HG03469 (cell line): Measurements from ENCODE around the gene CALR.
"Not testable (repeated sequence)": the region's sequence is repeated elsewhere in the genome, so short reads cannot be mapped to it uniquely, and the experiment has no call there.

Source experiments
- ATAC-seq: cut with Tn5 transposase; IDR thresholded peaks from one replicate; pipeline ENCODE4 v1.9.1; 2021; ENCODE audit warnings: mild to moderate bottlenecking, moderate library complexity, moderate number of reproducible peaks; ENCODE audit not compliant: unreplicated experiment

CALR gene

DNA sequence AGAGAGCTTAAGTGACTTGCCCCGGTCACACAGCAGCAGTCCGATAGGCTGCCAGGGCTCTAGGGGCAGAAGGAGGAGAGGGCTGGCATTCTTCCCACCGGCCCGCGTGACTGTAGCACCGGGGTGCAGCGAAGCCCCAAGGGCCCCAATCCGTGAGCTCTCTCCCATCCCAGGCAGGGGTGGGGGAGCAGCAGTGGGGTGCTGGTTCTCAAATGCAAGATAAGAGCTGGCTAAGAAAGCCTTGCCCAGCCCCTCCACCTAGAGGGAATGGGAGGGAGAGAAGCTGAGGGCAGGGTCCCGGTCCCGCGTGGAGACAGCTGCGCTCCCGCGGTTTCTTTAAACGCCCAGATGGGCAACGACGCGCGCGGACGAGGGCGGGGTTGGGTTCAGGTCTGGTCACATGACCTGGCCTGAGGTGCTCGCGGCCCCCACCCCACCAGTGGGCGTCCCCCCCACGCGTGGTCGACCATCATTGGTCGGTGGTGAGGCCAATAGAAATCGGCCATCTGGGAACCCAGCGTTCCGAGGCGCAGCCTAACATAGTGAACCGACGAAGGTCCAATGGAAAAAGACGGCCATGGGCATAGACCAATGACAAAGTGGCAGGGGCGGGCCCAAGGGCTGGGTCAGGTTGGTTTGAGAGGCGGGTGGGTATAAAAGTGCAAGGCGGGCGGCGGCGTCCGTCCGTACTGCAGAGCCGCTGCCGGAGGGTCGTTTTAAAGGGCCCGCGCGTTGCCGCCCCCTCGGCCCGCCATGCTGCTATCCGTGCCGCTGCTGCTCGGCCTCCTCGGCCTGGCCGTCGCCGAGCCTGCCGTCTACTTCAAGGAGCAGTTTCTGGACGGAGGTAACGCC, at the start of gene CALR:
TSS of gene CALR (plus strand) at position 683 of the 852 bp plus-strand sequence. CDS start at position 754, 71 bp downstream.
- peak; percentile 57 for ATAC-seq

DNA sequence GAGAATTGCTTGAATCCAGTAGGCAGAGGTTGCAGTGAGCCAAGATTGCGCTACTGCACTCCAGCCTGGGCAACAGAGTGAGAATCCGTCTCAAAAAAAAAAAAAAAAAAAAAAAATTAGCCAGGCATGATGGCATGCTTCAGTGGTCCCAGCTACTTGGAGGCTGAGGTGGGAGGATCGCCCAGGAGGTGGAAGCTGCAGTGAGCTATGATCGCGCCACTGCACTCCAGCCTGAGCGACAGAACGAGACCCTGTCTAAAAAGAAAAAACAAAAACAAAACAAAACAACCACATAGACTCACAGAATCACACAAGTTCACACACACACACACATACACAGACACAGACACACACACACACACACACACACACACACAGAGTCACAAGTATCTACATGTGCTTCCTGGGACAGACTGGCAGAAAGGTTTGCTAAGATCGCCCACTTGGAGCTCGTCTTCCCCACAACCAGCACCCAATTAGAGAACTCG, 48.1 kb upstream of the CALR start:
- ATAC-seq, result not testable (repeated sequence)

DNA sequence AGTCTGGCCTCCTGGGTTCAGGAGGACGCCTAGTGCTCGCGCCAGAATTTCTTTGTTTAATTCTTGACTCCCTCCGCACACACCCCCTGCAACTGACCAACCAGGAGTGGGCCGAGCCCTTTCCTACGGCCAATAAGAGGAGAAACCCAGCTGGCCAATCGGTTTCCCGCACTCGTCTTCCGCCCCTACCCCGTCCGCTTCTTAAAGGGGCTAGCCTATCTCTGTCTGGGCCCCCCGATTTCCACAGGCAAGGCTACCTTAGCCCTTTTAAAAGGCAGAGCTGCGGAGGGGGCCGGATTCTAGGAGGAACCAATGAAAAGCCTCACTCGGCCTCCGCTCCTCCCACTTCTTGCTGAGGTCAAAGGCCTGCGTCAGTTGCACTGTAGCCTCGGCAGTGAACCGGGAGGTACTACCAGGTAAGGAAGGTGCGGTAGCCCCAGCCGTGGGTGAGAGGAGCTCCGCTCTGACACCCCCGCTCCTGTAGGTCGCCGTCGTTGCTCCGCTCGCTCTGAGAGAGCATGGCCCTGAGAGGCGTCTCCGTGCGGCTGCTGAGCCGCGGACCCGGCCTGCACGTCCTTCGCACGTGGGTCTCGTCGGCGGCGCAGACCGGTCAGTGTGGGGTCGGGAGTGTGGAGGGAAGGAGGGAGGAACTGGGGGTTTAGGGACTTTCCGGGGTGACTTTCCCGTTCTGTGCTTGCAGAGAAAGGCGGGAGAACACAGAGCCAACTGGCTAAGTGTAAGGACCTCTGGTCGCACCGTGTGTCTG, 47.4 kb upstream of the CALR start, which contains the start of gene GCDH:
TSS of gene GCDH (plus strand) at position 374 of the 766 bp plus-strand sequence. CDS start at position 519, 145 bp downstream.
- ATAC-seq, result no peak

DNA sequence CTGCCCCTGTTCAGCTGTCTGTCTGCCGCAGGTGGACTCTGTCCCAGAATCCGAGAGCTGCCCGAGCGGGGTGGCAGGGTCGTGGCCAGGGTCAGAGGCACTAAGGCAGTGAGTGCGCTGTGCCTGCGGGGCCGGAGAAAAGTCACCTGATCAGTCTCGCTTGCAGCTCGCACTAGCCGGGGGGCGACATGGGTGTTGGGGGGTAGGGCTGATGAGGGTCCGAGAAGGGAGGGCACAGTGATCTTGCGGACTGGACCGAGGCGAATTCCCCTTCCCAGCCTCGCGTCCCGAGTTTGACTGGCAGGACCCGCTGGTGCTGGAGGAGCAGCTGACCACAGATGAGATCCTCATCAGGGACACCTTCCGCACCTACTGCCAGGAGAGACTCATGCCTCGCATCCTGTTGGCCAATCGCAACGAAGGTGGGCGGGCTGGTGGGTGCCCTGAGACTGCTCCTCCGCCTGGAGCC, 46.8 kb upstream of the CALR start:
- no peak for ATAC-seq

DNA sequence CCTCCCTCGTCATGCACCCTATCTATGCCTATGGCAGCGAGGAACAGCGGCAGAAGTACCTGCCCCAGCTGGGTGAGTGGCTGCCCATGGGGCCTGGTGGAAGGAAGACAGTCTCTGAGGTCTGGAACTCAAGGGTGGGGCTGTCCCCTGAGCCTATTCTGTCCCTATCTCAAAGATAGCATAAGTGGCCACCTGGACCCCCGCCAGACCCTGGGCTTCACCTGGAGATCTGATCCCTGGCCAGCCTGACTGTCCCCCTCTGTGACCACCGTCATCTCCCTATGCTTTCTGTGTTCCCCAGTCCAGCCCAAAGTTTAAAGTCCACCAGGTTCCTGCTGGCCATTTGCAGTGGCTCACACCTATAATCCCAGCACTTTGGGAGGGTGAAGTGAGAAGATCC, 44.8 kb upstream of the CALR start:
- ATAC-seq, result no peak

DNA sequence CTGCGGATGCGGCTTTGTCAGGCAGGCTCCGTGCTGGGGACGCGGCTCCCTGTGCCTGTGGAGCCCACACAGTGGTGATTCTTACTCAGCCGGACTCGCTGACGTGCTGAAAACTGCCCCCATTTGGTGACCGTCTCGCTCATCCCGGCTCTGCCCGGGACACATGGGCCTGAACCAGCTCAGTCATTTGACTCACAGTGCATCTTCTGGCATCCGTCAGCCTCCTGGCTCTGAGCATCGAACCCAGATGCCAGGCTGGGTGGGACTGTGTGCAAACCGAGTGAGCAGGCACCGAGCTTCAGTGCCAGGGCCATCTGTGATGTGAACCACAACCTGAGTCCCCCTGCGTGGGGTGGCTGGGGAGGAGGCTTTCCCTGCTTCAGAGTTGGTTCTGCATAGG, 41.9 kb upstream of the CALR start:
- no peak for ATAC-seq

DNA sequence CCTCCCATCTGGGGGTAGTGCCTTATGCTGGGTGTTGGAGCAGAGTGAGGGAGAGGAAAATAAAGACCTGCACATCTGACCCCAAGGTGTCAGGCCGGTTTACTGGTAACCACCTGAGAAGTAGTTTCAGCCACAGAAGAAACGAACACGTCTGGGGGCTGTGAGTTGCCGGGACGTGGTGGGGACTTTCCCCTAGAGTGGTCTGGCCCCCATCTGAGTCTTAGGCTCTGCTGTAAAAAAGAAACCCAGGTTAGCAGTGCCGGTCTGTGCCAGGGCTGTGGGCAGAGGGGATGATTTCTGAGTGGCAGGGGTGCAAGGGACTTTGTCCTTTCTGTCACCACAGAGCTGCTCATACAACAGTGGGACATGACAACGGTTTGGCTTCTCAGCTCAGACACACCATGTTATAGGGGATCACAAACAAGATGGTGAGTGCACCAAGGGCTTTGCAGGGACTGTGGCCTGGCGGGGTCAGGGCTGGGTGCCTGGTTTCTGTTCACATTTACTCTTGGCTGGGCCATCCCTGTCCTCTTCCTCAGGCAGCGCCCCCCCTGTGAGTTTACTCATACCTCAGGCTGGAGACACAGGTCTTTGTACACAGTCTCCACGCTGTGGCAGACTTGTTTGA, 38.4 kb upstream of the CALR start:
- ATAC-seq, result peak; percentile 40

DNA sequence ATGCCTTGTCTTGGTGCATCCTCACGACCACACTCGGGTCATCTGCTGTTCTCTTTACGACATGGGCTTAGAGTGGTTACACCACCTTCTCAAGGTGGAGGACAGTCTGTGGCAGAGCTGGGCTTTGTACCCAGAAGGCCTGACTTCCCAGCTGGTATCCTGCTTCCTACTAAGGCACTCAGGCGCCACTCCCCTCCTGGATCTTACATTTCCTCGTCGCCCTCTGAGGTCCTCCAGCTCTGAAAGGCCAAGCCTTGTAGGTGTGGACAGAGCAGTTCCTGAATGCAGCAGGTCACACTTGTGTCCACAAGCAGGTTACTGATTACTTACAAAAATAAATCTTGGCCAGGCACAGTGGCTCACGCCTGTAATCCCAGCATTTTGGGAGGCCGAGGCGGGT, 31.2 kb upstream of the CALR start:
- no peak for ATAC-seq

DNA sequence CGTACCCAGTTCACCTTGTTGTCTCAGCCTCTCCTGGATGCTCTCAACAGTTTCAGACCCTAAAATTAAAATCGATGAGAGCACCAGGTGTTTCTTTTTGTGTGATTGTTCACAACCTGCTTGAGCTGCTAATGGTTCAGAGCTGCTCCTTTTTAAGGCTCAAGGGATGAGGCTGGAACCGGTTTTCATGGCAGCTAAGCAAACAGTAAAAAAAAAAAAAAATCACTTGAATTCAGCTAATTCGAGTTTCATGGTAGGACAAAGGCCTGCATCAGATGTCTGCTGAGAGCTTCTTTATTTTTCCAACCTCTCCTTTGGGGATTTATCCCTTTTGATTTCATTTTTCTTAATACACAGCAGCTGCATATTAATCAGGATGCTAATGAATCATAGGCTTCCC, 25.8 kb upstream of the CALR start:
- ATAC-seq, result no peak

DNA sequence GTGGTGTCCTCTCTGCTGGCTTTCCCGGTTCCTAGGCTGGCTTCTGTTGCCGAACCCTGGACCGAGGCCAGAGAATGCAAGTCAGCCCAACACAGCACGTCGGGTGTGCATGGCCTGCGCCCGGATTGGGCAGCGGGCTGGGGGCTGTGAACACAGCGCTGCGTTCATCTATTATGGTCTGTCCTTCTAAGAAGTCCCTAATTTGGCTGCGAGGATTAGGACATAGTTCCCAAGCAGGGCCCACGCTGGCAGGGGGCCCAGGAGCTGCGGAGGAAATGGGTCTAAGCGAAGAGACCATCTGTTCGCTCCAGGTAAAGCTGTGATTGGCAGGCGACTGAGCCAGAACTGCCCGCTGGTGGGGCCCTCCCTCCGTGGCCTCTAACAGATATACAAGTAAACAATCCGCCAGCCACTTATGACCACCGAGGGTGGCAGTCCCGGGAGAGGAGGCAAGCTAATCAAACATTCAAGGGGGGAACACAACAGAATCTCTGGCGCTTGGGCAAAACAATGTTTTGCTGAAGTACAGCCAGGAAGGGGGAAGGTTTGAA, 25.3 kb upstream of the CALR start:
- no peak for ATAC-seq

DNA sequence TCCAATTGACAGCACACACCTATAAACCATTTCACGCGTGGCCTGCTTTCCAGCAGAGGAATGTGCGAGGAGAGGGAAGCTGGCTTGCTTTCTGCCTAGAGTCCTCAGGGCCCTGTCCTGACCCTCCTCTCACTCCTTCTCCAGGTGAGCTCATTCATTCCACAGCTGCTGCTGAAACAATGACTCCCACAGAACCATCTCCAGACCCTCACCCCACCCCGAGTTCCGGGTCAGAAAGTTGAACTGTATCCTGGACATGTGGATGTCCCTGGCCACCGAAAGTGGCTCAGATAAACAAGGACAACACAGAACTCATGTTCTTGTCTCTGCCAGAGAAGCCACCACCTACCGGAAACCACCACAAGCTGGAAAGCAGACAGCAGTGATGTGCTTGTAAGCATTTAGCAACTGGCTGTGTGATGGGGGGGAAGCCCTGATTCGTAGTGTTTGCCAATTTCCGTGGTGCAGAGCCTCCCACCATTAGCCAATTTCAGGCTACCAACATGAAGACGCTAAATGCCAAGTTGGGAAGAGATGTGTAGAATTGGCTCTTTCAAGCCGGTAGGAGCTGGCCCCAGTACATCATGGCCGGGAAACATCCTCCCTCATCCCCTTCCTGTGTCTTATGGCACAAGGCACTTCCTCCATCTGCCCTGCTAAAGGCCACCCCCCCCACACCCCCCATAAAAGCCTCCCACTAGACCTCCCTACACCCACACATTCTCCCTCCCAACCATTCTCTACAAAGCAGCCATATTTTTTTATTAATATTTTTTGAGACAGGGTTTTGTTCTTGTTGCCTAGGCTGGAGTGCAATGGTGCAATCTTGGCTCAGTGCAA, 24.3 kb upstream of the CALR start:
- no peak for ATAC-seq

DNA sequence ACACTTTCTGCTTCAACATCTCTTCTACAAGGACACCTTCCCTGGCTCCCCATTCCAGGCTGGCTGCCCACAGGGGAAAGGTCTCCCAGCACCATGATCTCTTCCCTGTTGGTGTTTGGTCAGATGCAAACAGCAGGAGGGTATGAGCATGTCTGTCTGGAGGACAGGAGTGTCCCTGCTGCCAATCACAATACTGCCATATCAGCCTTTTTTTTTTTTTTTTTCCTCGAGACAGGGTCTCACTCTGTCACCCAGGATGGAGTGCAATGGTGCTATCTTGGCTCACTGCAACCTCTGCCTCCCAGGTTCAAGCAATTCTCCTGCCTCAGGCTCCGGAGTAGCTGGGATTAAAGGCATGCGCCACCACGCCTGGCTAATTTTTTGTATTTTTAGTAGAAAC, 22.5 kb upstream of the CALR start:
- not testable (repeated sequence) for ATAC-seq

DNA sequence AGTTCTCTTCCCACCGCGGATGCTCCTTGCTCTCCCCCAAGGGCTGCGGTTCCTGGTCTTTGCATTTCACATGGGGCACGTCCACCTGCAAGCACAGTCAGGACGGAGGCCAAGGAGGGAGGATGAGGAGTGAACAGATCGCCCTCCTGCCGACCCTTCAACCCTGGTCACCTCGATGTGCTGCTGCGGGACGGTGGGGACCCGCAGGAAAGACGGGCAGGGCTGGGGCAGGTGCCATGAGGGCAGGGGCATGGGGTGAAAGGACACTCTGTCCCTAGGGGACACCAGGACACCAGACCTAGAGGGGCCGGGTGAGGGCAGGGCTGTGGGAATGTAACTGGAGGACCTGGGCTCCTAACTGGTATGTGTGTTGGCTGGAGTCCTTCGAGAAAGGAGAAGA, 20.2 kb upstream of the CALR start:
- no peak for ATAC-seq

DNA sequence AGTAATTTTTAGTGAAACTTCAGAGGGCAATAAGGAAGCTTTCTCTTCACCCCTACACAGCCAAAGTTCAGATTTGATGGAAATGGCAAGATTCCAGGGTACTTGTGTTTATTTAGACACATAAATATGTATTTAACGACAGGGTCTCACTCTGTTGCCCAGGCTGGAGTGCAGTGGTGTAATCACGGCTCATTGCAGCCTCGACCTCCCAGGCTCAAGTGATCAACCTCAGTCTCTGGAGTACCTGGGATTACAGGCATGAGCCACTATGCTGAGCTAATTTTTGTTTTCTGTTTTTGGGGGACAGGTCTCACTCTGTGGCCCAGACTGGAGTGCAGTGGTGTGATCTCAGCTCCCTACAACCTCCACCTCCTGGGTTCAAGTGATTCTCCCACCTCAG, 17.4 kb upstream of the CALR start:
- ATAC-seq, result no peak

DNA sequence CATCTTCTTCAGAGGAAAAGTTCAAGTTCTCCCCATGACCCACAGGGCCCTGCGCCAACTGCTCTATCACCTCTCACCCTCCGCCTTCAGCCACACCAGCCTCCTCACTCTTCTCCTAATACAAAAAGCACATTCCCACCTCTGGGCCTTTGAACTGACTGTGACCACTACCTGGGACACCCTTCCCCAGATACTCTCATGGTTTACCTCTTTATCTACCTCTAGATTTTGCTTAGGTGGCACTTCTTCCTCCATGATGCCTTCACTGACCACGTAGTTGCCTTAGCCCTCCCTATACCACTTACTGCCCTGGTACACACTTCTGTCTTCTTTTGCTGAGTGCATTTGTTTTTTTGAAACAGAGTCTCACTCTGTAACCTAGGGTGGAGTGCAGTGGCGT, 15.4 kb upstream of the CALR start:
- ATAC-seq, result no peak

DNA sequence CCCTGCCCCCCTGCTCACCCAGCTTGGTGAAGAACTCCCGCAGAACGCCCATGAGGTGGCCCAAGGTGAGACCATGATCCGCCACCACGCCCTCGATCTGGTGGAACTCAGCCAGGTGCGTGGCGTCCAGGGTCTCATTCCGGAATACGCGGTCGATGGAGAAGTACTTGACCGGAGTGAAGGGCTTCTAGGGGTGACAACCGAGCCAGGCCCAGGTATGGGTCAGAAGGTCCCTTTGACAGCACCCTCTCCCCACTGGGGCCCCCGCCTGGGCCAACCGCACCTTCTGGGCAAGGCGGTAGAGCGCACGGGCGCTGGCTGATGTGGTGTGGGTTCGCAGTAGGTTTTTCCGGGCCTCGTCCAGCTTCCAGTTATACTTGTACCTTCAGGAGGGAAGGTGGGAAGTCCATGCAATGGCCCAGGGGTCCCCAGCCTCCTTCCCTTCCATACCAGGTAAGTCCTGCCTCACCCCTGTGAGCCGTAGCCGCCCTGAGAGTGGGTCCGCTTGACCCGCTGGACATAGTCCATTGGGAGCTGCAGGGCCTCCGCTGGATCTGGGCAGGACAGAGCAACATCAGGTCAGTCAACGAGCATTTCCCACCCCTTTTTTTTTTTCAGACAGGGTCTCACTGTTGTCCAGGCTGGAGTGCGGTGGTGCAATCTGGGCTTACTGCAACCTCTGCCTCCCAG, 13.6 kb upstream of the CALR start:
- ATAC-seq, result no peak

DNA sequence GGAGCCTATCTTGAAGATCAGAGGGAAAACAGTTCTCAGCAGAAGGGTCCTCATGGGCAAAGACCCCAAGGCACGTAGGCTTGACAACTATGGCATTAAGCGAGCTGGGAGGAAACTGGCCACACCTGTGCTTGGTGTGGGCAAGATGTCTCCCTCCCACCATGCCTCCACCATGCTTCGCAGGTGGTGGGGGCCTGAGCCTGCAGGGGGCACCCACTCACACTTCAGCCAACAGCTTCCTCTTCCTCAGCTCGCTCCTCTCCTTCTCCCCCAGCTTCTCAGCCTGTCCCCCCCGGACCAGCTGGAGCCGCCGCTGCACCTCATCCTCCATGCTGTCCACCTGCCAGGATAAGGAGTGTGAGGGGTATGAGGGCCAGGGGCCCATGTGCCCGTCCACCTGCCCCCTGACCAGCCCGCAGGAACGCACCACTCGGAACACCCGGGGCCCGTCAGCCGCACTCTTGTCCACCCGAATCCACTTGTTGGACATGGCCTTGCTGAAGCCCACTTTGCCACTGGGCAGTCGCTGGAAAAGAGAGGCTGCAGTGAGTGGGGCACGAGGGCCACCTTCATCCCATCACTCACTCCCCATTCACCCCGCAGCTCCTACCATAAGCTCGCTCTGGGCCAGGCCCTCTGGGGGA, 8.3 kb upstream of the CALR start:
- ATAC-seq, result no peak

DNA sequence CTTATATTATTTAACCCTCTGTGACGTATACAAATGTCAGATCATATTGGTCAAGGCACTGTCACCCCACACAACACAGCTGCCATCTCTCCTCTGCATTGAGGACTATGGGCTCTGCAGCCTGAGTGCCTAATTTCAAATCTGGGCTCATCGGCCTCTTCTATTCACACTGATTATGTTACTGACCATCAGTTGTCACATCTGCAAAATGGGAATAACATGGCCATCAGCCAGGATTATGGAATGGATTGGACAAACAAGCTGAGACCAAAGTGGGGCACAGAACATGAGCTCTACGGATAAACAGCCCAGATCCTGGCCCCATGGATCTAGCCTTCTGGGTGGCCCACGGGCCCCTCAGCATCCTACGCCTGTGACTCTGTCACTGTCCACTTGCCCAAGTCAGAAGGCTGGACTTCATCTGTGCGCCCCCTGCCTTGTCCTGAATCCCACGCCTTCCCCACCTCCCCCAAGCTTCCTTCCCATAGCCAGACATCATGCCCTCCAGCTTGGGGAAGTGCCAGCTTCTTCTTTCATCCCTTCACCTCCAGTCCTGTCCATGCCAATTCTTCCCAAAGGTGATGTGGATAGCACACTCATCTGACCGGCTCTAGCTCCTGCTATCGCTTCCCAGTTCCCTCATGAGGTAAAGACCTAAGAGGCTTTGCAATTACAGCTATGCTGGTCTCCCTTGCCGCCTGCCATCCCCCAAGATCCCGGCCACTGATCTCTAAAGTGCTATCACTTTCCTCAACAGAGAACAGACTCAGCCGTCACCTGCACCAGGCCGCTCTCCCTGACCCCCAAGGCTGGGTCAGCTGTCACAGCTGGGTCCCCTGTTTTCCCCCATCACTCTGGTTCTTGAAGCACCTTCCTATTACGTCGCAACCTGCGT, 5.8 kb upstream of the CALR start:
- no peak for ATAC-seq
